ENCODE data around the gene HOXD9. TPM values are rescaled to one million over a fixed set of nuclear protein-coding genes. Genes with fewer than 3 reads are reported as not detected.
A peak's percentile ranks its signal among the peaks of the same experiment; 100 is the strongest.

Gene HOXD9
- polyA plus RNA-seq, 1 of the 3 experiments (the other 2 are of a cell fraction): 4.8 TPM

DNA sequence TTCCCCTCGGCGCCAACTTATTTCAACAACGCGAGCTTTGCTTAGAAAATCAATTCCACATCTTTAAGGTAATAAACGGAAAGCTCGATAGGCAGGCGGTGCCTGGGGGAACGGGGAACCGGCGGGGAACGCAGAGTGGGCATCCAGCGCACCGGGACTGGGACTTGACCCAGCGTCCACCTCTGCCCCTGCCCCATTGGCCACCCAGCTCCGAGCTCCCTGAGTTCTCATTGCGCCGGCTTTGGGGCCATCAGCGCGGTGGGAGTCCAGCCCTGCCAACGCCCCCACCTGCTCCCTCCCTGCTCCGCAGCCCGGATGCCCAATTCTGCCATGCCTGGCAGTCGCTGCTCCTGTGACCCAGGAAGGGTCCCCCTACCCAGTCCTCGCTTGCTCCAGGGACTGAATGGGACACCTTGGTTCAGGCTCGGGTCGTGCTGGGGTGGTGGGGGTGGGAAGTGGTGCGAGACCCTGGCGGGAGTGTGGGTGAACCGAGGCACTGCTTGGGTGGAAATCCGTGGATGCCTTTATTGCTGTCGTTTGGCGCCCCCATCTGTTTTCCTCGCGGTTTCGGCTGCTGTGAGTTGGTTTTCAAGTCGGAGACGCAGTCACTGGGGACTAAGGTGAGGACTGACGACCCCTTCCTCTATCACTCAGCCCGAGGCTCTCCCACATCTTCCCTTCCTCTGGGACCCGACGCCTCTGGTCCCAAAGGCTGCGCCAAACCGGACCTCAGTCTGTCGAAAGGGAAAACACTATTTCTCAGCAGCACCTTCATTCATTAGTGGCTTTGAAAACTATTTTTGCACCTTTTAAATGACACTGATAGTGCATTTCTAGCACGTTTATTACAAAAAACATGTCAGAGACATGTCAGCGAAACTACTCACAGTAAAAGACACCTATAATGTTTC, 36.4 kb upstream of the HOXD9 start:
- DNase-seq: peak; percentile 78
- ChIA-PET POLR2A (no interaction called here), CTCF (interaction anchor here (0.6 to 13.5 kb wide), 50 partner anchors 9 to 1389 kb away, joined by 3 to 264 read pairs (median 4); partner anchors contain the start of genes HOXD10, HOXD11 and HOXD13)
- Histone ChIP-seq H3K4me2 (peak overlapping the region; percentile 57; the same call in 1 of the 2 replicates), H3K27me3 (ENCODE audit: insufficient read depth) (peaks cover 99% of the 10 kb centered on the region), H3K36me3 (replicated peaks in 1 of 2; ENCODE audit: control insufficient read depth in 1 of 2, insufficient read depth in 2 of 2, low read length in 1 of 2) (no peaks in the 10 kb centered on the region), H4K20me1 (ENCODE audit: insufficient read depth) (peaks cover 15% of the 10 kb centered on the region; the same call in 1 of the 2 replicates), H3K9me2 (no peaks in the 10 kb centered on the region), H3F3A (replicated peaks; ENCODE audit: insufficient read depth) (no peaks in the 10 kb centered on the region), H3K9ac (no peak overlapping the region), H3K27ac (ENCODE audit: low read depth in 2 of 2, low read length in 1 of 2) (no peak overlapping the region), H3K9me3 (no peaks in the 10 kb centered on the region), H3K4me3 (ENCODE audit: low read depth in 2 of 2, low read length in 1 of 2) (peak overlapping the region; percentile 24 to 44; a peak in 2 of 4 replicates), H3K4me1 (ENCODE audit: control insufficient read depth in 1 of 2, insufficient read depth in 2 of 2, low read depth in 1 of 2, low read length in 1 of 2) (peaks cover 0 to 30% of the 10 kb centered on the region in 2 experiments; a peak in 1 of 4 replicates), H2AFZ (ENCODE audit: low read depth) (no peak overlapping the region), H3K79me2 (ENCODE audit: insufficient read depth) (no peaks in the 10 kb centered on the region)
- TF ChIP-seq SMC3 (IDR thresholded peaks at IDR 0.05; ENCODE audit: low read depth, low read length): peak; percentile 57
- TF ChIP-seq RAD21 (IDR thresholded peaks at IDR 0.05; ENCODE audit: low read length): peak; percentile 85
- no peak for TF ChIP-seq MAX (IDR thresholded peaks at IDR 0.05; ENCODE audit: low read depth)
- peak; percentile 69 for TF ChIP-seq CTCF (IDR thresholded peaks at IDR 0.05)
- no peak for TF ChIP-seq ZBTB33 (IDR thresholded peaks at IDR 0.05; ENCODE audit: borderline replicate concordance, low read depth)
- no peak for TF ChIP-seq CHD2 (IDR thresholded peaks at IDR 0.05; ENCODE audit: low read length, partially characterized antibody)
- no peak for TF ChIP-seq MEF2A (IDR thresholded peaks at IDR 0.05; ENCODE audit: borderline replicate concordance, low read depth)
- no peak for TF ChIP-seq JUND (IDR thresholded peaks at IDR 0.05)
- TF ChIP-seq TAF1 (IDR thresholded peaks at IDR 0.05; ENCODE audit: borderline replicate concordance, low read depth, low read length): no peak
- no peak for TF ChIP-seq TCF12 (IDR thresholded peaks at IDR 0.05)
- TF ChIP-seq GATA2 (CRISPR knock-in tag; IDR thresholded peaks at IDR 0.05): no peak
- 3% methylated on average over 34 of the region's 46 CpGs for WGBS (ENCODE audit: low lambda C conversion rate)
